D721Med (cell line): ENCODE data around the gene CENPB.

ENCODE experiments used
- DNase-seq: peaks from one replicate; pipeline ENCODE4 v3.0.0; 2011; ENCODE audit warnings: low spot score; ENCODE audit not compliant: insufficient read length
- FAIRE-seq: peaks from 2 replicates; lab custom pipeline; 2011; peaks lifted over from hg19 to GRCh38; lab: Jason Lieb, UNC
- TF ChIP-seq, protein P1 (sequence below): IDR thresholded peaks from 2 replicates; pipeline ENCODE4 v1.5.1; 2012; ENCODE audit warnings: mild to moderate bottlenecking, control low read depth; ENCODE audit not compliant: insufficient read depth; ENCODE audit errors: missing control alignments

Gene CENPB

DNA sequence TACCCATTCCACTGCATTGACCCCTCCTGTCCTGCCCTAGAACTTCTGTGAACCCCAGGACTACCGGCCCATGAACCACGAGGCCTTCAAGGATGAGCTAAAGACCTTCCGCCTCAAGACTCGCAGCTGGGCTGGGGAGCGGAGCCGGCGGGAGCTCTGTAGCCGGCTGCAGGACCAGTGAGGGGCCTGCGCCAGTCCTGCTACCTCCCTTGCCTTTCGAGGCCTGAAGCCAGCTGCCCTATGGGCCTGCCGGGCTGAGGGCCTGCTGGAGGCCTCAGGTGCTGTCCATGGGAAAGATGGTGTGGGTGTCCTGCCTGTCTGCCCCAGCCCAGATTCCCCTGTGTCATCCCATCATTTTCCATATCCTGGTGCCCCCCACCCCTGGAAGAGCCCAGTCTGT is 18.2 kb upstream of the CENPB start:
- DNase-seq (no peak), FAIRE-seq (no peak)
- TF ChIP-seq, protein P1, sequence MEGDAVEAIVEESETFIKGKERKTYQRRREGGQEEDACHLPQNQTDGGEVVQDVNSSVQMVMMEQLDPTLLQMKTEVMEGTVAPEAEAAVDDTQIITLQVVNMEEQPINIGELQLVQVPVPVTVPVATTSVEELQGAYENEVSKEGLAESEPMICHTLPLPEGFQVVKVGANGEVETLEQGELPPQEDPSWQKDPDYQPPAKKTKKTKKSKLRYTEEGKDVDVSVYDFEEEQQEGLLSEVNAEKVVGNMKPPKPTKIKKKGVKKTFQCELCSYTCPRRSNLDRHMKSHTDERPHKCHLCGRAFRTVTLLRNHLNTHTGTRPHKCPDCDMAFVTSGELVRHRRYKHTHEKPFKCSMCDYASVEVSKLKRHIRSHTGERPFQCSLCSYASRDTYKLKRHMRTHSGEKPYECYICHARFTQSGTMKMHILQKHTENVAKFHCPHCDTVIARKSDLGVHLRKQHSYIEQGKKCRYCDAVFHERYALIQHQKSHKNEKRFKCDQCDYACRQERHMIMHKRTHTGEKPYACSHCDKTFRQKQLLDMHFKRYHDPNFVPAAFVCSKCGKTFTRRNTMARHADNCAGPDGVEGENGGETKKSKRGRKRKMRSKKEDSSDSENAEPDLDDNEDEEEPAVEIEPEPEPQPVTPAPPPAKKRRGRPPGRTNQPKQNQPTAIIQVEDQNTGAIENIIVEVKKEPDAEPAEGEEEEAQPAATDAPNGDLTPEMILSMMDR: no peak

DNA sequence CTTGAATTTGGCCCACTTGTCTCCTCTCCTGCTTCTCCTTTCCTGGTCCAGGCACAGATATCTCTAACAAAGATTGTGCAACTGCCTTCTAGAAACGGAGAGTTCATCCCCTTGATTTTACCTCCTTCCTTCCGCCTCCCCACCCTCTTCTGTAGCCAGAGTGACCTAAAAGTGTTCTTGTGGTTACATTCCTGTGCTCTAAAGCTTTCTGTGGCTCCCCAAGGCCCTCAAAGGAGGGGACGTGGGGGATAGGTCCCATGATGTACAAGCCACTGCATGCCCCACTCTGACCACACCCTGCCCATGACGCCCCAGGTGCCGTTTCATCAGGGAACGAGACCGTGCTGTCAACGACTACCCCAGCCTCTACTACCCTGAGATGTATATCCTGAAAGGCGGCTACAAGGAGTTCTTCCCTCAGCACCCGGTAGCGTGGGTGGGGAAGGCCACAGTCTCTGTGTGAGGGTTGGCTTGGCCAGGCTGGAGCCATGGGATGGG is 17.8 kb upstream of the CENPB start:
- no peak for DNase-seq
- no peak for FAIRE-seq
- TF ChIP-seq, protein P1: no peak

- no peak for FAIRE-seq
- TF ChIP-seq, protein P1: no peak
These were observed 17.3 kb upstream of the CENPB start for GRCh38 chr20:3803854-3804253.

GRCh38 chr20:3803289-3803688 is 16.7 kb upstream of the CENPB start:
- DNase-seq (no peak), FAIRE-seq (no peak)
- TF ChIP-seq, protein P1: no peak

More at GRCh38 chr20:3803854-3804253, 17.3 kb upstream of the CENPB start:
- DNase-seq: no peak

GRCh38 chr20:3802524-3803239 is 16.1 kb upstream of the CENPB start:
- DNase-seq (no peak), FAIRE-seq (no peak)
- TF ChIP-seq, protein P1: no peak

DNA sequence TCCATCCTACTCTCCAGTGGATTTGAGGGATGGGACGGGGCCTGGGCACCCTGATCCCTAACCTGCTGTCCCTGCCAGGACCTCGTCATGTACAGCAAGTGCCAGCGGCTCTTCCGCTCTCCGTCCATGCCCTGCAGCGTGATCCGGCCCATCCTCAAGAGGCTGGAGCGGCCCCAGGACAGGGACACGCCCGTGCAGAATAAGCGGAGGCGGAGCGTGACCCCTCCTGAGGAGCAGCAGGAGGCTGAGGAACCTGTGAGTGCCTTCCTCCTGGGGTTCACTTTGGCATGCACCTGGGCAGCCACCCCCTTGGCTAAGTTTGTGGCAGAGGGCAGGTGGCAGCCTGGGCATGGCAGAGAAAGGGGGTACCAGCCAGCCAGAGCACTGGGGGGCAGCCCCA is 15.3 kb upstream of the CENPB start:
- TF ChIP-seq, protein P1: no peak
- DNase-seq (no peak), FAIRE-seq (no peak)

DNA sequence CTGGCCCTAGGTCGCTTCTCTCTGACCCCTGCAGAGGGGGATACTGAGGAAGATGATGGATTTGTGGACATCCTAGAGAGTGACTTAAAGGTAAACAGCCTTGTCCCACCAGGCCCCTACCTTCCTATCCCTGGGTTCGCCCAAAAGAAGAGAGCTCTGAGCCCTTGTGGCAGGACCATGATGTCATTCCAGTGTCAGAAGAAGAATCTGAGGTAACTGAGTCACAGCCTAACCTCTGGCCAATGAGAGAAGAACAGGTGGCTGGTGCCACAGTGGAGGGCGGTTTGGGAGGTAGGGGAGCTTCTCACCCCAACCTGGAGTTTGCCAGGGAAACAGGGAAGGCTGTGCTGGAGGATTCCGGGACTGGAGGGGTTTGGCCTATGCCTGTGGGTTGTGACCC is 14.8 kb upstream of the CENPB start:
- TF ChIP-seq, protein P1: no peak
- DNase-seq: no peak
- FAIRE-seq: no peak
